Stimulated activated CD4-positive, alpha-beta T cell treated with anti-CD3 and anti-CD28 coated beads, Interleukin-15, amount 100 ng/mL, for 1 hour (primary cell): ENCODE measurements around the gene SLC45A2.
"Not testable (repeated sequence)": the region's sequence is repeated elsewhere in the genome, so short reads cannot be mapped to it uniquely, and the experiment has no call there.

Experiments used
- DNase-seq, 2 donors: peaks; one replicate each; pipeline ENCODE4 v3.0.0-alpha.2; 2020; ENCODE audit warnings: low read depth in 1 of 2, low spot score in 1 of 2

The SLC45A2 gene

GRCh38 chr5:33969572-33970452, 14.7 kb downstream of the SLC45A2 start:
- no peak for DNase-seq

DNA sequence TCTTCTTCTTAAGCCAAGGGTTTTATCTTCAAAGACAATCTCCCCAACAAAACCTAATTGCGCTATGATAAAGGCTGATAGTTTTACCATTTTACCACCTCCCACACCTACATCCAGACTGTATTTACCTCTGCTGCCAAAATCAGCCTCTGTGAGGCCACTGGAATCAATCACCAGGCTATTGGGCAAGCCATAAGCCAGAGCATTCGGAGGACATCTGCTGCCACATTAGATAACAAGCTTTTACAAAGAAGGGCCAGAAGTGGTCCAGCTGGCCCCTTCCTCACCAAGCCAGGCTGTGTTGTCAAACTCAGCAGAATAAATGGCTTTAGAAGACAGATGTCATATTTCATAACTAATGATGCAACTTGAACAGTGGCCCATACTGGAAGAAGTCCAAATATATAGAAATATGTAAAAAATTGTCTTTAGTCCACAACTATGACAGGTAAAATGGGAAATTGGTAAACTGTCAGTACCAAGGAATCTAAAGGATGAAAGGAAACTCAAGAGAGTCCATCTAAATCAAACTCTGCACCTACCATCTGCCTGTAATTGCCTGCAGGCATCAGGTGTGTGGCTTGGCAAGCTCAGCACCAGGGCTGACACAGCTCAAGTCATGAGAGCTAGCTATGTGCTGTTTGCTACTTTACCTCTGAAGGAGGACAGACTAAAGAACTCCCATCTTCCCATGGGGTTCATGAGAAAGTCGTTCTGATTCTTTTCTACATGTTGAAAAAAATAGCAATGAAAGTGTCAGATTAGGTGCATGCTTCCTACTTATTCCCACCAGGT, 16.1 kb downstream of the SLC45A2 start:
- DNase-seq = no peak

GRCh38 chr5:33966805-33967204, 17.7 kb downstream of the SLC45A2 start:
- DNase-seq = no peak

- no peak for DNase-seq
Measured at GRCh38 chr5:33964132-33964700, 20.3 kb downstream of the SLC45A2 start.

DNA sequence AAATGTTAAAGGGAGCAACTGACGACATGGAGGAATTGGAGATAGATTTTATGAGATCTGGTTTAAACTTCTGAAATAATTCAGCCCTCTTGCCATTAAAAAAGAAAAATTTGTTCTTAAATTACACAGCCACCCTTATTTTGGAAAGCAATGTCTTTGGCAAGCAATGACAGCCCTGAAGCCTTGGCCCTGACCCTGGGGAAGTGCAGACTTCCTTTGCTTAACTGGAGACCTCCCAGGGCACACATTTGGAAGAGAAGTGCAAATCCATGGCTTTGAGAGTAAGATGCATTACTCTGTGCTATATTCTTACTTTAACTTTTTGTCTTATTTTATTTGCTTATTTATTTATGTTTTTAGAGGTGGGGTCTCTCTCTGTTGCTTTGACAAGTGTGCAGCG, 26.3 kb downstream of the SLC45A2 start:
- no peak for DNase-seq

- DNase-seq = no peak
Measured at GRCh38 chr5:33957577-33958150, 26.8 kb downstream of the SLC45A2 start.

DNA sequence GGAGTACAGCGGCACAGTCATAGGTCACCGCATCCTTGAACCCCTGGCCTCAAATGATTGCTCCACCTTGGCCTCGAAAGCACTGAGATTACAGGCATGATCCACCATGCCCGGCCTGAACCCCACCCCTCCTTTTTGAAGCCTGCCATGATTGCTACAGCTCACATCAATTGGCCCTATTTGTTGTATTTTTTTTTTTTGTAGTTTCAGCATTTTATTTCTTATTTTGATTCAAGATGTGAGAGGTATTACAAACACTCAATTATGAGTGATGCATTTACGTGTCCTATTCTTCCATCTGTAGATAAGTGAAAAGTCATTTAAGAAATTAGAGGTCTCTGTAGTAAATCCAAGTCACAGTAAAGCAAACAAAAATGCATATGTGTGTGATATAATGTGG, 32.3 kb downstream of the SLC45A2 start:
- DNase-seq = not testable (repeated sequence)

DNA sequence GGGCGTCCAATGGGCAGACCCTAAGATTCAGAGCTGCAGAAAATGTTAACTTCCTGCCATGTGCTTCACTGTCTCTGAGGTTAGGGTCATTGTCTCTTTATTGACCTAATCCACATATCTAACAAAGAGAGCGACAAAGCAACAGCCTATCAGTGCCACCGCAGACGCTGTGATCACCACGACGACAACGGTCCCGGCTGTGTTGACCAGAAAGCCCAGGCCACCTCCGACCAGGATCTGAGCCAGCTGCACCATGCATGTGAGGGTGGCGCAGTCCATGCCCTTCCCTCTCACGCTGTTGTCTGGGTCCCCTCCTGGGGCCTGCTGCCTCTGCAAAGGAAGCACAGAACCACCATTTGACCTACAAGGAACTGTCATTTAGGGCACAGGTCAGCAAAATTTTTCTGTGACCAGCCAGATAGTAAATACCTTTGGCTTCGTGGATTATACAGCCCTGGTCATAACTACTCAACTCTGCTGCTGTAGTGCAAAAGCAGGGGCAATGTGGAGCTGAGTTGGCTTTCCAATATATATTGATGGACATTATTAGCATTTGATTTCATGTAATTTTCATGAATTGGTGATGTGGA, 39.9 kb downstream of the SLC45A2 start:
- DNase-seq = no peak

- no peak for DNase-seq
Measured at GRCh38 chr5:33941090-33941489, 43.4 kb downstream of the SLC45A2 start.

DNA sequence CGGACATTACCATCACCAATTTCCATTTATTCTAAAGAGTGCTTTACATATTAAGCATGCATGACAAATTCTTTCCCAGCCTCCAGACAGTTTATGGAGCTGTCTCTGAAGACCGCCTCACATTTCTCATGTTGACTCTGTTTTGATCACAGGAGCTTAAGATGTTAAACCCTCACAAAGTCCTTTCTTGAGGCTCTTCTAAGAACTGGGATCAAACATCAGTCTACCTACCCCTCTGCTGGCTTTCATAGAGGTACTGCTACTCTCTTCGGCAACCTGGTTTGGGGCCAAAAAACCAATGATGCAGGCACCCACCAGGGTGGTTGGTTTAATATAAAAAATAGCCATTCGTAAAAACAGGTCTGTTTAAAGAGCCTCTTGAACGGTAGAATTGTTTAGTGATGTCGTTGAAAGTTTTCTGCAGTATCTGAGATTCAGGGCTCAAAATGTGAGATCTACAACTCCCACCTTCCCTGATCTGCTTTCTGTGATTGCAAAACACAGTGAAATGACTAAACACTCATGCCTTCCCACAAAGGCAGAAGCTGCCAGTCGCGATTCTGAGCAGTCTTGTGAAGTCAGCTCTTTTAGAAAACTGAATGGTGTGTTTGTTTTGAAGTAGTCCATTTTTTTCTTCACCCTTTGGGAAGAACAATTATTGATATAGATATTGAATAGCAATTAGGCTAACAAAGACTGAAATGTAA, 44.8 kb downstream of the SLC45A2 start:
- no peak for DNase-seq

DNA sequence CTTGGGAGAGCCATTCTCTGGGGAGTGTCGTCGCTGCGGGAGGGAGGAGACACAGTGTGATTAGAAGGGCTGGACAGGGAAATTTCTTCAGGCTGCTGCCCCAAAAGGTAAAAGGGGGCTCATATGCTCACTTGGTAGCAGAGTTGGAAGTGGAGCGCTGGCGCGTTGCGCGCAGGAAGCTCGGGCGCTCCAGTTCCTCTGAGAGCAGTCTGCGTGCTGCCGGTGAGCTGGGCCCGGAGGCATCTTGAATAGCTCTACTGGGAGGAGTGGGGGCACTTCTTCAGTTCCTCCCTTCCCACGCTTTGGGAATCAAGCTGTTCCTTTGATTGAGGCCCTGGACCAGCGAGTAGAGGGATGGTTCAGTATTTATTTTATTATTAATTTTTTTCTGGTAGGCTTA, 45.6 kb downstream of the SLC45A2 start:
- DNase-seq = no peak

DNA sequence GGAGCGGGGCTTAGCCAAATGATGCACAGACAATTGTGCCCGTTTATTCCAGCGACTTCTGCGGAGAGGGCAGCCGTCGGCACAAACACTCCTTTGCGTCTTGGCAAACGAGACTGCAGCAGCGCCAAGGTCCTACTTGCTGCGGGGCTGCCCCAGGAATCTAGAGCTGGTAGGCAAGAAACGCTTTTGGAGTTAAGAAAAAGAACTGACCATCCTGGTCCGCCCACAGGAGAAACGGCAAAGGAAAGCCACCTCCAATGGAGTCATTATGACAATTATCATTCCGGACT, 46.0 kb downstream of the SLC45A2 start:
- DNase-seq = no peak

DNA sequence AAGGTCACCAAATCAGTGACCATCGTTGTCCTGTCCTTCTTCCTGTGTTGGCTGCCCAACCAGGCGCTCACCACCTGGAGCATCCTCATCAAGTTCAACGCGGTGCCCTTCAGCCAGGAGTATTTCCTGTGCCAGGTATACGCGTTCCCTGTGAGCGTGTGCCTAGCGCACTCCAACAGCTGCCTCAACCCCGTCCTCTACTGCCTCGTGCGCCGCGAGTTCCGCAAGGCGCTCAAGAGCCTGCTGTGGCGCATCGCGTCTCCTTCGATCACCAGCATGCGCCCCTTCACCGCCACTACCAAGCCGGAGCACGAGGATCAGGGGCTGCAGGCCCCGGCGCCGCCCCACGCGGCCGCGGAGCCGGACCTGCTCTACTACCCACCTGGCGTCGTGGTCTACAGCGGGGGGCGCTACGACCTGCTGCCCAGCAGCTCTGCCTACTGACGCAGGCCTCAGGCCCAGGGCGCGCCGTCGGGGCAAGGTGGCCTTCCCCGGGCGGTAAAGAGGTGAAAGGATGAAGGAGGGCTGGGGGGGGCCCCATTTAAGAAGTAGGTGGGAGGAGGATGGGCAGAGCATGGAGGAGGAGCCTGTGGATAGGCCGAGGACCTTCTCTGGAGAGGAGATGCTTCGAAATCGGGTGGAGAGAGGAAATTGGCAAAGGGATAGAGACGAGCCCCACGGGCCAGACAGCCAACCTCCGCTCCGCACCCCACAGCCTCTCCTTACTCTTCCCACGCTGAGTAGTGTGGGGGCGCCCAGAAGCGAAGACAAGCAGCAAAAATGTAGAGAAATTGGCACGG, 46.6 kb downstream of the SLC45A2 start:
- DNase-seq = no peak

GRCh38 chr5:33937017-33937706, 47.3 kb downstream of the SLC45A2 start:
- no peak for DNase-seq

GRCh38 chr5:33936381-33937016, 48.0 kb downstream of the SLC45A2 start, which contains the start of gene RXFP3:
RXFP3 (plus strand) TSS chr5:33936386; CDS start chr5:33936741, 355 bp downstream.
- DNase-seq = no peak

DNA sequence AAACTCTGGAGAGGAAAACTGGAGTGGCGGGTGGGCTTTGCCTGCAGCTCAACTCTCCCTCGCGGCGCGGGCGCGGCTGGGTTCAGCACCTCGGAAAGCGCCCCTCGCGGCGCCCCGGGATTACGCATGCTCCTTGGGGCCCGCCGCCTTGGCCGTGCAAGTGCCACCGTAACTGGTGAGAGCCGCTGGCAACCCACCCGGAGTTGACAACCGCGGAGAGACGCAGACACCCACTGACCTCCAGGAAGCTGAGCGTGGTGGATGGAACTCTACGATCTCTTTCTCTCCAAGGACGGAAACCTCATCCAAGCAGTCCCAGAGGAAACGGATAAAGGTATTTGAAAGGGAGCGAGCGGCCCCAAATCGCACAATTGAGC, 48.5 kb downstream of the SLC45A2 start:
- DNase-seq = peak in 1 of 2 donors; percentile 18

- no peak for DNase-seq
Measured at GRCh38 chr5:33934176-33934575, 50.3 kb downstream of the SLC45A2 start.

- no peak for DNase-seq
Measured at GRCh38 chr5:33933723-33934169, 50.7 kb downstream of the SLC45A2 start.

DNA sequence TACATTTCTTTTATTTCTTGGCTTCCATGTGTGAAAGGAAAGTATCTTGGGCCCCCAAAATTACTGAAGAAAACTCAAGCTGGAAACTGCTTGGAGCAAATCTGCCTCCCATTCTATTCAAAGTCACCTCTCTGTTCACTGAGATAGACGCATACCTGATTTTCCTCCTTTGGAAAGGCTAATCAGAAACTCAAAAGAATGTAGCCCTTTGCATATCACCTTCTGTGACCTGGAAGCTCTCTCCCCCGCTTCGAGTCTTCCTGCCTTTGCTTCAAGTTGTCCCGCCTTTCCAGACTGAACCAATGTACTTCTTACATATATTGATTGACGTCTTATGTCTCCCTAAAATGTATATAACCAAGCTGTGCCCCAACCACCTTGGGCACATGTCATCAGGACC, 53.4 kb downstream of the SLC45A2 start:
- no peak for DNase-seq
